LHCN-M2 (cell line): ENCODE data around the gene TRPM5. TPM values are rescaled to one million over a fixed set of nuclear protein-coding genes. Genes with fewer than 3 reads are reported as not detected.

ENCODE experiments used
- DNase-seq: peaks from one replicate; pipeline ENCODE4 v3.0.0-alpha.2; 2012; ENCODE audit warnings: low read depth
- total RNA-seq: library from RNA; depleted of rRNA; stranded (reverse); fragments of >200 nt; gene quantifications from 2 replicates; pipeline ENCODE4 v1.2.3, GENCODE V29; 2014

TRPM5 gene
- total RNA-seq, 1 experiment from 2014 or later = not detected

GRCh38 chr11:2422461-2423156 lies 21.7 kb downstream of the TRPM5 start:
- DNase-seq = no peak

- no peak for DNase-seq
Observed at GRCh38 chr11:2421996-2422395, 22.3 kb downstream of the TRPM5 start.

GRCh38 chr11:2421226-2421994 lies 22.9 kb downstream of the TRPM5 start:
- no peak for DNase-seq

GRCh38 chr11:2420502-2421225 lies 23.6 kb downstream of the TRPM5 start:
- peak; percentile 43 for DNase-seq

- DNase-seq = peak; percentile 59
Observed at GRCh38 chr11:2419638-2420501, 24.4 kb downstream of the TRPM5 start.

- no peak for DNase-seq
Observed at GRCh38 chr11:2418693-2419360, 25.5 kb downstream of the TRPM5 start.

- DNase-seq = no peak
Observed at GRCh38 chr11:2417856-2418692, 26.2 kb downstream of the TRPM5 start.

GRCh38 chr11:2416765-2417164 lies 27.5 kb downstream of the TRPM5 start:
- no peak for DNase-seq

GRCh38 chr11:2415601-2416380 lies 28.5 kb downstream of the TRPM5 start:
- DNase-seq = no peak

- DNase-seq = no peak
Observed at GRCh38 chr11:2415171-2415570, 29.1 kb downstream of the TRPM5 start.

- no peak for DNase-seq
Observed at GRCh38 chr11:2414616-2415015, 29.7 kb downstream of the TRPM5 start.

- no peak for DNase-seq
Observed at GRCh38 chr11:2413742-2414579, 30.4 kb downstream of the TRPM5 start.

GRCh38 chr11:2412323-2412722 lies 32.0 kb downstream of the TRPM5 start:
- DNase-seq = no peak

GRCh38 chr11:2411446-2412305 lies 32.6 kb downstream of the TRPM5 start:
- no peak for DNase-seq

GRCh38 chr11:2410616-2411015 lies 33.7 kb downstream of the TRPM5 start:
- DNase-seq = no peak

- no peak for DNase-seq
Observed at GRCh38 chr11:2409611-2410468, 34.5 kb downstream of the TRPM5 start.
